BLaER1 (cell line): Measurements from ENCODE around the gene MGRN1.
A peak's percentile ranks its signal among the peaks of the same experiment; 100 is the strongest.

Experiments used
- H3K27ac ChIP-seq: shearing (Covaris generic); formaldehyde crosslinking; 2 replicates; pipeline ENCODE4 v1.8.1; 2022
- H3K27me3 ChIP-seq: shearing (Covaris generic); formaldehyde crosslinking; 2 replicates; pipeline ENCODE4 v1.8.1; 2022
- H3K36me3 ChIP-seq: shearing (Covaris generic); formaldehyde crosslinking; 2 replicates; pipeline ENCODE4 v1.8.1; 2022
- H3K4me1 ChIP-seq: shearing (Covaris generic); formaldehyde crosslinking; 2 replicates; pipeline ENCODE4 v1.8.1; 2022
- H3K4me2 ChIP-seq: shearing (Covaris generic); formaldehyde crosslinking; 2 replicates; pipeline ENCODE4 v1.8.1; 2022
- H3K4me3 ChIP-seq: shearing (Covaris generic); formaldehyde crosslinking; 2 replicates; pipeline ENCODE4 v1.8.1; 2022
- H3K9ac ChIP-seq: shearing (Covaris generic); formaldehyde crosslinking; 2 replicates; pipeline ENCODE4 v1.8.1; 2022
- H3K9me3 ChIP-seq: shearing (Covaris generic); formaldehyde crosslinking; 2 replicates; pipeline ENCODE4 v1.8.1; 2022
- H4K20me1 ChIP-seq: shearing (Covaris generic); formaldehyde crosslinking; 2 replicates; pipeline ENCODE4 v1.8.1; 2022
- Cebpa-rat ChIP-seq: shearing (Covaris generic); IDR thresholded peaks from 2 replicates; pipeline ENCODE4 v1.8.1; 2022

MGRN1 gene

DNA sequence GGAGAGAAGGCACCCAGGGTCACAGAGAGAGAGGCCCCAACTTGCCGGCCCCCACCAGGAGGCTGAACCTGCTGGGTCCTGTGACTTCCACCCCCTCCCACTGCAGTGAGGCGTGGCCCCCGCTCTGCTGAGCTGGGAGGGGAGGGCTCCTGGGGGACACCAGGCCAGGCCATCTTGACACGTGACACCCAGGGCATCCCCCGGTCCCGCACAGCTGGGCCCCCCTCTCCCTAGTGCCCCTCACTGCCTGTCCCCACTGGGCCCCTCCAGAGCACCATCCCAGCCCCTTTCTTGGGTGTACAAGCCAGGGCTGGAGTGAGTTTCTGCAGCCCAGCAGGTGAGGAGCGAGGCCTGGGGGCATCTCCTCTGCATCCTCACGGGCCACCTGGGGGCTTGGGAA lies 22.3 kb upstream of the MGRN1 start:
- H3K4me1 ChIP-seq, result peaks cover 38% of the 10 kb centered on the region
- peak overlapping the region; percentile 6; the same call in 1 of the 2 replicates for H3K27ac ChIP-seq
- peak overlapping the region; percentile 70 for H3K4me2 ChIP-seq
- H3K4me3 ChIP-seq, result no peak overlapping the region
- peaks cover 10% of the 10 kb centered on the region; the same call in 1 of the 2 replicates for H3K27me3 ChIP-seq
- H3K9me3 ChIP-seq, result no peaks in the 10 kb centered on the region
- TF ChIP-seq Cebpa-rat, result no peak
- peaks cover 41% of the 10 kb centered on the region for H4K20me1 ChIP-seq
- peak overlapping the region; percentile 20 for H3K9ac ChIP-seq
- H3K36me3 ChIP-seq, result peaks cover 9% of the 10 kb centered on the region

DNA sequence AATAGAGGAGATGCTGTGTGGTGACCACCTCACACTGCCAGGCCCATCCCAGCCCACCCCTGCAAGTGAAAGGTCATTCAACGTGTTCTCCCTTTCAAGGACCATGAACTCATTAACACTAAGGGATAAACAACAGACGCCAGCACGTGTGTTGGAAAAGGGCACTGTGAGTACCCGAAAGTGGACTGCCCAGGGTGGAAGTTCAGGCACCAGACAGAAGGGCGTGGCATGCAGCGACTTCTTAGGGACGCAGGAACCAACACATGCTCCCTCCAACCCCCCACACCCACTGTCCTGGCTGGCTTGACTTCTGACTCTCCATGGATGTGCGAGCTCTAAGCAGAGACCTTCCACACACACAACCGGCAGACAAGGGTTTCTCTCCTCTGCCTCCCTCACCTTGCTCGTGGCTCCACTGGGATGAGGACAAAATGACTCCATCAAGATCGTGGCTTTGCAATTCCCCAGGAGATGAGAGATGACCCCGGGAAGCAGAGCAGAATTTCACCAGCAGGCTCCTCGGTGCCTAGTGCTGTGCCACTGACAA lies 20.9 kb upstream of the MGRN1 start:
- peaks cover 22% of the 10 kb centered on the region for H3K36me3 ChIP-seq
- H4K20me1 ChIP-seq, result peaks cover 55% of the 10 kb centered on the region
- H3K9ac ChIP-seq, result no peak overlapping the region
- H3K9me3 ChIP-seq, result no peaks in the 10 kb centered on the region
- TF ChIP-seq Cebpa-rat, result no peak
- H3K27ac ChIP-seq, result no peak overlapping the region
- H3K27me3 ChIP-seq, result peaks cover 10% of the 10 kb centered on the region; the same call in 1 of the 2 replicates
- no peak overlapping the region for H3K4me3 ChIP-seq
- H3K4me2 ChIP-seq, result no peak overlapping the region
- H3K4me1 ChIP-seq, result peaks cover 50% of the 10 kb centered on the region

DNA sequence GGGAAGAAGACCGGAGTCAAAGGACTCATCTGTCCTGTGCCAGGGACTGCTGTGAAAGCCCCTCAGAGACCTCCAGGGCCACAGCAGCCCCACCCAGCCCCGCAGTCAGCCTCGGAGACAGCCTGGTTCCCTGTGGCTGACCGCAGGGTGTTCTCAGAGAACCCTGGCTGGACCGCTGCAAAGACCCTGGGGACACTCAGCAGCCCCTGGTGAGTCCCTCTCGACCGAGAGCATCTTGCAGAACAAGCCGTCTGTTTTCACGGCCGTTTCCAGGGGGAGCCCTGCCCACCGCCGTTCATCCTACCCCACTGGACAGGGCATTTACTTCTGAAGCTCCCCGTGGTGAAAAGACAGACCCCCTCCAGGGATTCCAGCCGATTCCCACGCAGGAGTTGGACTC lies 20.2 kb upstream of the MGRN1 start:
- Histone ChIP-seq H3K9me3 (no peaks in the 10 kb centered on the region), H3K4me1 (peaks cover 50% of the 10 kb centered on the region), H3K27me3 (peaks cover 10% of the 10 kb centered on the region; the same call in 1 of the 2 replicates), H3K27ac (no peak overlapping the region), H3K9ac (no peak overlapping the region), H3K4me2 (peak overlapping the region; percentile 23; the same call in 1 of the 2 replicates), H3K4me3 (no peak overlapping the region), H4K20me1 (peaks cover 59% of the 10 kb centered on the region), H3K36me3 (peaks cover 28% of the 10 kb centered on the region)
- TF ChIP-seq Cebpa-rat, result no peak

DNA sequence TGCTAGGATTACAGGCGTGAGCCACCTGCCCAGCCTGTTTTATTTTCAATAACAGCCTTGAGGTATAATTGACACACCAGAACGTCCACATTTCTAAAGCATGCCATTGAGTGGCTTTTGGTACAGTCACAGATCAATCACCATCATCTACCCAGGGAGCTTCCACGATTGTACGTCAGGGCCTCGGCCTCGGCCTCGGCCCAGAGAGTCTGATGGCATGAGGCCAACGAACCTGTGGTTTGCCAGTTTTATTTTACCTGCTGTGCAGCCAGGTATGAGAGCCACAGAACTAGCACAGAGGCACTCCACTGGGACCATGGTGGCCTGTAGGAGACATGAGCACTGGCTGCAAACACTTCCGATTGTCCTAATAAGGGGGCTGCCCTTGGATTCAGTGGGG lies 18.3 kb upstream of the MGRN1 start:
- no peak for TF ChIP-seq Cebpa-rat
- Histone ChIP-seq H3K36me3 (peaks cover 40% of the 10 kb centered on the region), H3K27ac (no peak overlapping the region), H3K9me3 (no peaks in the 10 kb centered on the region), H3K27me3 (peaks cover 5% of the 10 kb centered on the region; the same call in 1 of the 2 replicates), H3K9ac (no peak overlapping the region), H3K4me1 (peaks cover 62% of the 10 kb centered on the region), H3K4me3 (no peak overlapping the region), H3K4me2 (no peak overlapping the region), H4K20me1 (peaks cover 79% of the 10 kb centered on the region)

DNA sequence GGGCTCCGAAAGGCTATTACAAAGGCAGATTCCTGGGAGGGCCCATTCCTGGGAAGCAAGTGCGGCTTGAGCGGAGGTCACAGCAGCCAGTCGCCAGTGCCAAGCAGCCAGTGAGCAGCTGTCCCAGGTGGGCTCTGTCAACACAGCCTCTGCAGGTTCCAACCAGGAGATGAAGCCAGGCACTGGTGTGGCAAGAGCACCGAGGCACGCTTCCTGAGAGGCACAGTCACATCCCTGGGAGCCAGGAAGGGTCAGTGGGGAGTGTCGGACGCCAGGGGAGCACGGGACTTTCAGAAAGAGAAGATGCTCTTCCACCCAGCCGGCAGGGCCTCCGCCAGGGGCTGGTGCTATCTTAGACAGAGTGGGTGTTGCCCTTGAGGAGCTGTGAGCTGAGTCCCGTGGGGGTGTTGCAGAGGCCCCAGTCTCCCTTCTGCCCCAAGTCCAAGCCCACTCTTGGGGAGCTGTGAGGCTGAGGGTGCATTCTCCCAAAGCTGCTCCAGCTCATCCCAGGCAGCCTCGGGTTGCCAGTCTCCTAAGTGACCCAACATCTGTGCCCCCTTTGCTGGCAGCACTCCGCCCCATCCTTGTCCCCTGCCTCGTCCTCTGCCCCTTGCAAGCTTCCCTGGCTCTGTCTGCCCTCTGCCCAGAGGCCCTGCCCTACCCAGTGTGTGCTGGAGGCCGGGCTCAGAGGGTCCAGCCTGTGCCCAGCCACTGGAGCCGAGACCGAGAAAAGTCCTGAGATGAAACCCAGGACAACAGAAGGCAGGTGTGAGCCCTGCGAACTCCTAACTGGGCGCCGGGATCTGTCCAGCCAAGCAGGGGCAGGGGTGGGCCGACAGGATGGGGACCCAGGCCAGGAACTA lies 16.6 kb upstream of the MGRN1 start:
- no peak overlapping the region for H3K4me2 ChIP-seq
- no peaks in the 10 kb centered on the region for H3K9me3 ChIP-seq
- peaks cover 59% of the 10 kb centered on the region for H3K4me1 ChIP-seq
- TF ChIP-seq Cebpa-rat, result no peak
- no peaks in the 10 kb centered on the region for H3K27me3 ChIP-seq
- peaks cover 86% of the 10 kb centered on the region for H4K20me1 ChIP-seq
- peaks cover 40% of the 10 kb centered on the region for H3K36me3 ChIP-seq
- H3K4me3 ChIP-seq, result no peak overlapping the region
- no peak overlapping the region for H3K27ac ChIP-seq
- H3K9ac ChIP-seq, result no peak overlapping the region

DNA sequence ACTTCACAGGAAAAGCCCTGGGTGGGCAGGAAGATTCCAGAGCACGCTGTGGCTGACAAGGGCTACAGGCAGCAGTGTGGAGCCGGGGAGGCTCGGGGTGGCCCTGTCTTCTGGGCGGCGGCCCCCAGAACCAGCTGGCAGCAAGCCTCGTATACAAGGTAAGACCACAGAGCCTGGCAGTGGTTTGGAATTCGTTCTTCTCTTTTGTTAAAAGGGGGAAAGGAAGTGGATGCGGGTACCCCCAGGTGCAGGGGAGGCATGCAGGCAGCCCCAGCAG lies 16.0 kb upstream of the MGRN1 start:
- no peak overlapping the region for H3K4me2 ChIP-seq
- H3K4me3 ChIP-seq, result no peak overlapping the region
- H4K20me1 ChIP-seq, result peaks cover 92% of the 10 kb centered on the region
- H3K27ac ChIP-seq, result no peak overlapping the region
- peaks cover 40% of the 10 kb centered on the region for H3K36me3 ChIP-seq
- no peak overlapping the region for H3K9ac ChIP-seq
- H3K9me3 ChIP-seq, result no peaks in the 10 kb centered on the region
- H3K27me3 ChIP-seq, result no peaks in the 10 kb centered on the region
- H3K4me1 ChIP-seq, result peaks cover 62% of the 10 kb centered on the region
- no peak for TF ChIP-seq Cebpa-rat

DNA sequence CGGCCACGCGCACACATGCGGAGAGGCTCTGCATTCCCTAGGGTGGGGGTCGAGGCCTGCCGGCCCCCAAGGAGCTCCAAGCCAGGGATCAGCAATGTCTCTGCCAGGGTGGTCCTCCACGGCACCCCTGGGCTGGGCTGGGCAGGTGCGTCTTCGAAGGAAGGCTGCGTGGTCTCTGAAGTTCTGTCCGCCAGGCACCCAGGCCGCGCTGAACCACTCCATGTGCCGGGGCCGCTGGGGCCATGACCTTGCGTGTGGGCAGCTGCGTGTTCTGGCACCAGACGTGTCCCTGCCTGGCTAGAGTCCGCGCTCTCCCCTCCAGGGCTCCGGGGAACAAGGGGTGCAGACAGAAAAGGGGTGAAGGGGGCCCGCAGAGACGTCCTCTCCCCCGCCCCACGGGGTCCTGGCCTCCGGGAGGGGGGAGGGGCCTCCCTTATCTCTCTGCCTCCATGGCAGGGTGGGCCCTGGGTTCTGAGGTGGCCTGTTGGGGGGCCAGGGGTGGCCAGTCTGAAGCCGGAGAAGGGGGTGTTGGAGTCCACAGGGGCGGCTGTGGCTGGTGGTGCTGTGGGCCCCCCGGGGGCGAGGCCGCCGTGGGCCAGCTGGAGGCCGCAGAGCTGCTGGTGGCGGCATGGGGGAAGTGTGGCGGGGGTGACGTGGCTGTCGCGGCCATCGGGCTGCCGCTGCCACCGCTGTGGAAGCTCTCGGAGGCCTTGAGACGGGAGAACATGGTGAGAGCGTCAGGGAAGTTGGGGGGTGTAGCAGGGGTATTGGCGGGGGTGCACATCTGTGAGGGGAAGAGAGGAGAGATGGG lies 15.2 kb upstream of the MGRN1 start:
- Histone ChIP-seq H3K4me1 (peaks cover 66% of the 10 kb centered on the region), H3K9me3 (no peaks in the 10 kb centered on the region), H3K27me3 (no peaks in the 10 kb centered on the region), H3K4me2 (0 out of 2 replicates have a peak overlapping the region, but pooled peaks have one; percentile 36), H3K36me3 (peaks cover 40% of the 10 kb centered on the region), H4K20me1 (peaks cover 90% of the 10 kb centered on the region), H3K27ac (no peak overlapping the region; the same call in 1 of the 2 replicates), H3K4me3 (no peak overlapping the region), H3K9ac (no peak overlapping the region)
- no peak for TF ChIP-seq Cebpa-rat

DNA sequence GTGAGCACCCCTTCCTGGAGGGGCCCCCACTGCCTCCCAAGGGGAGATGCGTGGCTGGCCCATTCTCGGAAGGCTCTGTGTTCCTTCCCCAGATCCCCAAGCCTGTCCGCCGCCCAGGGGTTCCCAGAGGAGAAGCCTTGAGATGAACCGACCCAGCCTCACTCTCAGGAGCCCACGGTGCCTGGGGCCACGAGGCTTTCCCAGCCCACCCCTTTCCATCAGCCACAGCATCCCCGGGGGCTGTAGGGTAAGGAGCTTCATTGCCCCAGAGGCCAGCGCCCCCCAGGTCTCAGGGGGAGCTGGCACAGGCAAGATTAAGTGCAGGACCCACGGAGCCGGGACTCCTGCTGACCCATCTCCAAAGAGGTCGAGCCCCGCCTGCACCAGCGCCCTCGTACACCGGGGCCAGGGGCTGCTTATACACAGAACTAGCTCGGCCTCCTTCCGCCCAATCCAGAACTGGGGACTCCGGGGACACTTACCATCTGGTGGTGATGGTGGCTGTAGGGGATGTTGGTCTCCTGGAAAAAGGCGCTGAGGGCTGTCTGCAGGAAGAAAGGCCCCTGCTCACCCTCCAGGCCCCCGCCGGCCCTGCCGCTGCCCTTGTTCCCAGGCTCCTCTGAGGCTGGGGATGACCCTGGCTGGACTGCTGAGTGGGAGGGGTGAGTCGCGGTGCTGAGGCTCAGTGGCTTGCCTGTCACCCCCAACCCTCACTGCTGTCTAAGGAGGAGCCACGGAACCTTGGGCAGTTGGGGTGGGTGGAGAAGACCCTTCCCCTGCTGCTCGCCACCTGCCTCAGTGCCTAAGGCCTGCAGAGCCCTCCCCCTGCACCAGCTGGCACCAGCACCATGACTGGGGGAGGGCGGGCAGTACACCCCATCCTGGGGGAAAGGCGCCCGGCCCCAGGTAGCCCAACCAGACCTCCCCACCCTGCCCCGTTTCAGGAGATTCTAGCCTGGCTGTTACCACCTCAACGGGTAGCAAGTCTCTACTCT lies 14.3 kb upstream of the MGRN1 start:
- H3K4me2 ChIP-seq, result peak overlapping the region; percentile 36
- TF ChIP-seq Cebpa-rat, result no peak
- H3K9me3 ChIP-seq, result no peaks in the 10 kb centered on the region
- peaks cover 40% of the 10 kb centered on the region for H3K36me3 ChIP-seq
- H3K4me1 ChIP-seq, result peaks cover 62% of the 10 kb centered on the region
- H3K27ac ChIP-seq, result peak overlapping the region; percentile 18; the same call in 1 of the 2 replicates
- H4K20me1 ChIP-seq, result peaks cover 85% of the 10 kb centered on the region
- H3K9ac ChIP-seq, result peak overlapping the region; percentile 34; the same call in 1 of the 2 replicates
- H3K27me3 ChIP-seq, result no peaks in the 10 kb centered on the region
- no peak overlapping the region for H3K4me3 ChIP-seq
